Lung microvascular endothelial cell (primary cell): Measurements from ENCODE around the gene RSRC2. TPM values are rescaled to one million over a fixed set of nuclear protein-coding genes. Genes with fewer than 3 reads are reported as not detected.
"Not testable (repeated sequence)": the region's sequence is repeated elsewhere in the genome, so short reads cannot be mapped to it uniquely, and the experiment has no call there.

ENCODE experiments used
- DNase-seq, 2 donors: peaks; one replicate each; pipeline versions ENCODE4 v3.0.0 to v3.0.0-alpha.2; 2010; ENCODE audit warnings: low read depth in 2 of 2
- total RNA-seq: library from RNA; depleted of rRNA; stranded (reverse); fragments of >200 nt; gene quantifications from 2 replicates; pipeline ENCODE4 v1.2.1, GENCODE V29; 2014

The RSRC2 gene
- total RNA-seq, 1 donor from 2014 or later = 28.0 TPM

GRCh38 chr12:122486805-122487426, 39.8 kb downstream of the RSRC2 start:
- DNase-seq = no peak

DNA sequence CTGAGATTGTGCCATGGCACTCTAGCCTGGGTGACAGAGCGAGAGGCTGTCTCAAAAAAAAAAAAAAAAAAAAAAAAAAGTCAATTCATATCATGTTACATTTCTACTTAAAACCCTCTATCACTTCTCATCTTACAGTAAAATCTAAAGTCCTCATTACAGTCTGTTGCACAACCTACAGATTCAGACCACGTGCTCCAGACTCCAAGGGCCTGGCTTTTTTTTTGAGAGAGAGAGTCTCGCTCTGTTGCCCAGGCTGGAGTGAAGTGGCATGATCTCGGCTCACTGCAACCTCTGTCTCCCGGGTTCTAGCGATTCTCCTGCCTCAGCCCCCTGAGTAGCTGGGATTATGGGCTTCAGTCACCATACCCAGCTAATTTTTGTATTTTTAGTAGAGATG, 40.4 kb downstream of the RSRC2 start:
- DNase-seq = not testable (repeated sequence)

GRCh38 chr12:122484385-122484784, 42.4 kb downstream of the RSRC2 start:
- DNase-seq = not testable (repeated sequence)

DNA sequence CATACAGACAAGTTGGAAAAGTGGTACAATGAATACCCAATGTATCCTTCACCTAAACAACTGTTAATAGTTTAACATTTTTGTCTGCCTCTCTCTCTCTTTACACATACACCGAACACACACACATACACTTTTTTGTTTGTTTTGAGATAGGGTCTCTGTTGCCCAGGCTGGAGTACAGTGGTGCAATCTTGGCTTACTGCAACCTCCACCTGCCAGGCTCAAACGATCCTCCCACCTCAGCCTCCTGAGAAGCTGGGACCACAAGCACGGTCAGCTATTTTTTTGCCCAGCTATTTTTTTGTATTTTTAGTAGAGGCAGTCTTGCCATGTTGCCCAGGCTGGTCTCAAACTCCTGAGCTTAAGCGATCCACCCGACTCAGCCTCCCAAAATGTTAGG, 42.8 kb downstream of the RSRC2 start:
- no peak for DNase-seq

- no peak for DNase-seq
These were observed 44.9 kb downstream of the RSRC2 start for GRCh38 chr12:122481861-122482260.

- DNase-seq = no peak
These were observed 46.0 kb downstream of the RSRC2 start for GRCh38 chr12:122480753-122481152.

GRCh38 chr12:122474324-122474716, 52.4 kb downstream of the RSRC2 start:
- DNase-seq = no peak

- peak in 1 of 2 donors; percentile 32 for DNase-seq
These were observed 53.0 kb downstream of the RSRC2 start for GRCh38 chr12:122473543-122474323.

- DNase-seq = peak; percentile 82 to 85
These were observed 55.2 kb downstream of the RSRC2 start for GRCh38 chr12:122471324-122472226.

- not testable (repeated sequence) for DNase-seq
These were observed 56.2 kb downstream of the RSRC2 start for GRCh38 chr12:122470576-122470975.

DNA sequence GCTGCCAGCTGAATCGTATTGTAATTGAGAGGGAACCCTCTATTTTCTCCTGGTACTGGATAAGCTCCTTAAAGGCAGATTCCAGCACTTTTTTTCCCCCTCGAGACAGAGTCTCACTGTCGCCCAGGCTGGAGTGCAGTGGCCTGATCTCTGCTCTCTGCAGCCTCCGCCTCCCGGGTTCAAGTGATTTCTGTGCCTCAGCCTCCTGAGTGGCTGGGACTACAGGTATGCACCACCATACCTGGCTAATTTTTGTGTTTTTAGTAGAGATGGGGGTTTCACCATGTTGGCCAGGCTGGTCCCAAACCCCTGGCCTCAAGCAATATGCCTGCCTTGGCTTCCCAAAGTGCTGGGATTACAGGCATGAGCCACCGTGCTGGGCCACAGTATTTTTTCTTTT, 56.9 kb downstream of the RSRC2 start:
- not testable (repeated sequence) for DNase-seq

DNA sequence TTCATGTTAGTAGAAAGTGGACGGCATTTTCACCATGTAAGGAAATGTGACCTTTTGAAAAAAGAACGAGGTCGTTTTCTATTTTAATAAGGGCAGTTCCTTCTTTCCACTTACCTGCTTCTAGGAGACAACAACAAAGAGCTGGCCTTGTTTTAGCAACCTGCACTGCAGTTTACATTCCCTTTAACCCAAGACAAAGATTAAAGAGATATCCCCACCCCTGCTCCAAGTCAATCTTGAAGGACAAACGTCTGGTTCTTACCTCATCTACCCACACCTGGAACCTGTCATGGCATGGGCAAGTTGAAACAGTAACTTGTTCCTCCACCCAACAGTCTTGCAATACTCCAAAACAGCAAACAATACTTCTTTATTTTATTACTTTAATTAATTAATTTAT, 58.8 kb downstream of the RSRC2 start:
- no peak for DNase-seq

- DNase-seq = peak; percentile 41 to 98
These were observed 62.3 kb downstream of the RSRC2 start for GRCh38 chr12:122464317-122465042.

- DNase-seq = no peak
These were observed 66.1 kb downstream of the RSRC2 start for GRCh38 chr12:122460641-122461040.

GRCh38 chr12:122460061-122460460, 66.7 kb downstream of the RSRC2 start:
- no peak for DNase-seq

DNA sequence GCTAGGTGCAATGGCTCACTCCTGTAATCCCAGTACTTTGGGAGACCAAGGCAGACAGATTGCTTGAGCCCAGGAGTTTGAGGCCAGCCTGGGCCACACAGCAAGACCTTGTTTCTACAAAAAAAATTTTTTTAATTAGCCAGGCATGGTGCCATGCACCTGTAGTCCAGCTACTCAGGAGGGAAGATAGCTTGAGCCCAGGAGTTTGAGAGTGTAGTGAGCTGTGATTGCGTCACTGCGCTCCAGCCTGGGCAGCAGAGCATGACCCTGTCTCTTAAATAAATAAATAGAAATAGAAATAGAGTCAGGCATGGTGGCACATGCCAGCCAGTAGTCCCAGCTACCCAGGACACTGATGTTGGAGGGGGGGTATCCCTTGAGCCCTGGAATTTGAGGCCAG, 67.5 kb downstream of the RSRC2 start:
- DNase-seq = no peak

DNA sequence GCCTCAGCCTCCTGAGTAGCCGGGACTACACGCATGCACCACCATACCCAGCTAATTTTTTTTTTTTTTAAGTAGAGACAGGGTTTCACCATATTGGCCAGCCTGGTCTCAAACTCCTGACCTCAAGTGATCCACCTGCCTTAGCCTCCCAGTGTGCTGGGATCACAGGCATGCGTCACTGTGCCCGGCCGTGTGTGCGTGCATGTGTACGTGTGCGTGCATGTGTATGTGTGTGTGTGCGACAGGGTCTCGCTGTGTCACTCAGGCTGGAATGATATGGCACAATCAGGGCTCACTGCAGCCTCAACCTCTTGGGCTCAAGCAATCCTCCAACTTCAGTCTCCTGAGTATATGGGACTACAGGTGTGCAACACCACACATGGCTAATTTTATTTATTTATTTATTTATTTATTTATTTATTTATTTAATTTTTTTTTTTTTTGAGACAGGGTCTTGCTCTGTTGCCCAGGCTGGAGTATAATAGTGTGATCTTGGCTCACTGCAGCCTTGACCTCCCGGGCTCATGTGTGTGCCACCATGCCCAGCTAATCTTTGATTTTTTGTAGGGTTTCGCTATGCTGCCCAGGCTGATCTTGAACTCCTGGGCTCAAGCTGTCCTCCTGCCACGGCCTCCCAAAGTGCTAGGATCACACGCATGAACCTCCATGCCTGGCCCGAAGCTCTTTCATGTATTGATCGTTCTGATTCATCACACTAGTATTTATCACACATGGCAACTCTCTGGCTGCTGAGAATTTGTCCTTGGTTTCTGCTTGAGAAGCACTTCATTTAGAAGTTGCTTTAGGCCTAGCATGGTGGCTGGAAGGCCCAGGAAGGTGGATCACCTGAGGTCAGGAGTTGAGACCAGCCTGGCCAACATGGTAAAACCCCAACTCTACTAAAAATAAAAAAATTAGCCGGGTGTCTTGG, 68.4 kb downstream of the RSRC2 start:
- no peak for DNase-seq

DNA sequence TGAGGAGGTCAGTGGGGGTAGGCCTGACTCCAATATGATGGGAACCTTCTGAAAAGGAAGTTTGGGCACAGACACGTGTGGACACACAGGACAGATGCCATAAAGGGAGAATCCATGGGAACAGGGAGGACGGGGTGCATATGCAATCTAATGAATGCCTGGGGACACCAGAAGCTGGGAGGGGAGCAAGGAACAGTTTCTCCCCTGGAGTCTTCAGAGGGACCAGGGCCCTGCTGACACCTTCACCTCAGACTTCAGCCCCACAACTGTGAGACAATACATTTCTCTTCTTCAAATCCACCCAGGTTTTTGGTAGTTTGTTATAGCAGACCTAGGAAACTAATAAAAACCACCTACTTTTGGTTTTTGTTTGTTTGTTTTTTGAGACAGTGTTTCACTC, 69.1 kb downstream of the RSRC2 start:
- no peak for DNase-seq

GRCh38 chr12:122454739-122455138, 72.0 kb downstream of the RSRC2 start:
- no peak for DNase-seq

GRCh38 chr12:122454250-122454721, 72.5 kb downstream of the RSRC2 start:
- no peak for DNase-seq
